GM18907 (cell line): ENCODE results near the gene SAMD3.
"Not testable (repeated sequence)": the region's sequence is repeated elsewhere in the genome, so short reads cannot be mapped to it uniquely, and the experiment has no call there.

ENCODE experiments used
- ATAC-seq: cut with Tn5 transposase; IDR thresholded peaks from one replicate; pipeline ENCODE4 v1.9.1; 2021; ENCODE audit warnings: mild to moderate bottlenecking, moderate library complexity; ENCODE audit not compliant: unreplicated experiment

Gene SAMD3, protein sequence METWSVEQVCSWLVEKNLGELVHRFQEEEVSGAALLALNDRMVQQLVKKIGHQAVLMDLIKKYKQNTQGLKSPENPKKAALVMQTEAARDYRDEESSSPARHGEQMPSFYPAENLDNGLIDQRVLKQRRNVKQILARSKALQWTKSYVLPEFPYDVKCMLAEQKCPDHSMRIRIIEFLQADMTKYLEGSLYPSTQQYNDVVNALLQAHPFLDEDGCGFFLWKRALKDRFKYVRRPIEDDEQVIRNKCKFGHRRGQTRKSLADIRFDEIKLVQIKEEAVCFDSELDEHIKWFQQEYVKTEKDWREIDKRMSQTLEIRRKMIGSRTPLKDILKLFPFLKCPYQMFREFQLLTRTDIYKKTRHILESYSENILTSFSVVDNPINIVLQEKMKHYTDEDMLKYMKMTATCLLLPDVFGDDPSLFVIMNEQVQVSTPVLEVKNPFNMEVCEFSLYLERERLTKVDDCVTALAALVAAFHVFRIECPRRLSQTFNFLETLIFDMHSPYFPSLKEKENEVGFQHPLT

DNA sequence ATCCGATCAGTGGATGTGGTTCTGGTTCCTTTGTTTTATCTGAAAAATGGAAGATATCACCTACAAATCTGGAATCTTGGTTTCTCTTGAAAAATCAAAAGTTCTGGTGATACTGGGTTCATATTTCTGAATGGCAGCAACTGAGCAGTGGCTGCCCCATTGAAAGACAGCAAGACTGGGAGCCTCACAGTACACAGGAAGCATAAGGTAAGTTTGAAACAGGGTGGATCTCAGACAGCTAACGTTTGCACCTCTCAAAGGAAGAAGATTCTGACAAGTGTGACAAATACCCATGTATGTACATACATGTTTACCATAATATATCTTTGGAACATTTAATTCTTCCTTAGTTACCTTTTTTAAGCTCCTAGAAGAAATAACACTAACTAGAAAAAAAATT lies at the start of gene SAMD3:
Gene SAMD3 (minus strand): TSS at position 177 of the 400 bp plus-strand sequence. CDS start 7,678 bp downstream, outside the sequence.
- ATAC-seq = no peak

DNA sequence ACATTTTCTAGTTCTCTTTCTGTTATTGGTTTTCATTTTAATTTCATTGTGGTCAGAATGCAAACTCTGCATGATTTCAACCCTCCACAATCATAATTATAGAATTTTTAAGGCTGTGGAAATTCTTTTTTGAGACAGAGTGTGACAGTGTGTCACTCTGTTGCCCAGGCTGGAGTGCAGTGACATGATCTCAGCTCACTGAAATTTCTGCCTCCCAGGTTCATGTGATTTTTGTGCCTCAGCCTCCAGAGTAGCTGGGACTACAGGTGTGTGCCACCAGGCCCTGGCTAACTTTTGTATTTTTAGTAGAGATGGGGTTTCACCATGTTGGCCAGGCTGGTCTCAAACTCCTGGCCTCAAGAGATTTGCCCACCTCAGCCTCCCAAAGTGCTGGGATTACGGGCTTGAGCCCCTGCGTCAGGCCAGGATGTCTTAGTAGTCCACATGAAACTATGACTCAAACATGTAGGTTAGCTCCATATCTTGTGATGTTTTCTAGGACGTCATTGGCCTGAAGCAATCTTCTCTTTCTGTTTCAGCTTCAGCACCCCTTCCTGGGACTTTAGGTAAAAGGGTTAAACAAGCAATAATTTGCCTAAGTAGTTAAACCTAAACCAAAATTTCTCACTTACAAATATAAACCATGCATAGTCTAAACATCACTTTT lies 47.4 kb upstream of the SAMD3 start:
- ATAC-seq = peak; percentile 89

DNA sequence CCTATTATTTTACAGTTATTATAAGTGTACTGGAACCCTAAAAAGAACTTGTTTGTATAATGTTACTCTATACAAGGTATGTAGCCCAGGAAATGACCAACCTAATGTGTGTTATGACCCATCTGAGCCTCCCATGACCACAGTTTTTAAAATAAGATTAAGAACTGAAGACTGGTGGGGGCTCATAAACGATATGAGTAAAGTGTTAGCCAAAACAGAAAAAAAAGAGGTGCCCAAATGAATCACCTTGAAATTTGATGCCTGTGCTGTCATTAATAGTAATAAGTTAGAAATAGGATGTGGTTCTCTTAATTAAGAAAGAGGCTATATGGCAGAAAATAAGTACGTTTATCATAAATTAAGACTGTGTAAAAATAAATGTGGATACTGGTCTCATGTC lies 42.8 kb upstream of the SAMD3 start:
- not testable (repeated sequence) for ATAC-seq

DNA sequence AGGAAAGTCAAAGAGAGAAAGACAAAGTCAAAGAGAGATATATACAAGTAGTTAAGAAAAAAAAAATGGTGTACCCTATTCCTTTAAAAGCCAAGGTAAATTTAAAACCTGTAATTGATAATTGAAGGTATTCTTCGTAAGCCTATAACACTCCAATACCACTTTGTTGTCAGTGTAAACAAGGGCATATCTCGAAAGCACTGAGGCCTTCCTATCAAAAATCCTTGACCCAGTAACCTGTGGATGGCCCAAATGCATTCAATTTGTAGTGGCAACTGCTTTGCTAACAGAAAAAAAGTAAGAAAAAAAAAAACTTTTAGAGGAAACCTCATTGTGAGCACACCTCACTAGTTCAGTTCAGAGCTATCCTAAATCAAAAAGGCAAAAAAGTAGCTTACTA lies 39.3 kb upstream of the SAMD3 start:
- no peak for ATAC-seq

DNA sequence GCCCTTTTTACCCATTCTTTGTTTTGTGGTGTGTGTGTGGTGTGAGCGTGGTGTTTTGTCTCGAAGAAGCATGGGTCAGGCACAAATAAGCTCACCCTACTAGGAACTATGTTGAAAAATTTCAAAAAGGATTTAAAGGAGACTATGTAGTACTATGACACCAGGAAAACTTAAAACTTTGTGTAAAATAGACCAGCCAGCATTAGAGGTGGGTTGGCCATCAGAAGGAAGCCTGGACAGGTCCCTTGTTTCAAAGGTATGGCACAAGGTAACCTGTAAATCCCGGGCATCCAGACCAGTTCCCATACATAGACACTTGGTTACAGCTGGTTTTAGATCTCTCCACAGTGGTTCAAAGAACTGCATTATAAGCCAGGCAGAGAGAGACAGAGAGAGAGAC lies 38.8 kb upstream of the SAMD3 start:
- ATAC-seq = not testable (repeated sequence)

DNA sequence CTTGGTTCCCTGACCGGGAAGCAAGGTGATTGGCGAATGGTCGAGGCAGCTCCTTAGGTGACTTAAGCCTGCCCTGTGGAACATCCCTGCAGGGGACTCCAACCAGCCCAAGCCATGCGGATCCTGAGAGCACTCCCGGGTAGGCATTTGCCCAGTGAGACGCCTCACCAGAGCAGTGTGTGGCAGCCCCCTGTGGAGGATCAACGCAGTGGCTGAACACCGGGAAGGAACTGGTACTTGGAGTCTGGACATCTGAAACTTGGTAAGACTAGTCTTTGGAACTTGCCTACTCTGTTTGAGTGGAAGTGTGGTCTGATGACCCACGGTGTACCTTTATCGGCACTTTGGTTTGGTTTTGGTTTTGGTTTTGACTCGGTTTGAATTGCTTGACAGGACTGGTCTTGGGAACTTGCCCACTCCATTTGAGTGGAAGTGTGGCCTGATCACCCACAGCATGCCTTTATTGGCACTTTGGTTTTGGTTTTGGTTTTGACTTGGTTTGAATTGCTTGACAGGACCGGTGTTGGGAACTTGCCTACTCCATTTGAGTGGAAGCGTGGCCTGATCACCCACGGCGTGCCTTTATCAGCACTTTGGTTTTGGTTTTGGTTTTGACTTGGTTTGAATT lies 38.0 kb upstream of the SAMD3 start:
- peak; percentile 55 for ATAC-seq

DNA sequence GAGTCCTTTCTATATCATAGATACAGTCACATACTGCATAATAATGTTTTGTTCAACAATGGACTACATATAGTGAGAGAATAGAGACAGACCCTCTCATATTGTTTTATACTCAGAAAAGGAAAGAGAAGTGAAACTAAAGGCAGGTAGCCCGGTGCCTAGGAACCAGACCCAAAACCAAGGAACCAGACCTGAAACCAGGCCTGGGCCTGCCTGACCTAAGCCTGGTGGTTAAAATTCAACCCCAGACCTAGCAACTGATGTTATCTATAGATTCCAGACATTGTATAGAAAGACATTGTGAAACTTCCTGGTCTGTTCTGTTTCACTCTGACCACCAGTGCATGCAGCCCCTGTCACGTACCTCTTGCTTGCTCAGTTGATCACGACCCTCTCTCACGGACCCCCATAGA lies 37.3 kb upstream of the SAMD3 start:
- peak; percentile 73 for ATAC-seq

DNA sequence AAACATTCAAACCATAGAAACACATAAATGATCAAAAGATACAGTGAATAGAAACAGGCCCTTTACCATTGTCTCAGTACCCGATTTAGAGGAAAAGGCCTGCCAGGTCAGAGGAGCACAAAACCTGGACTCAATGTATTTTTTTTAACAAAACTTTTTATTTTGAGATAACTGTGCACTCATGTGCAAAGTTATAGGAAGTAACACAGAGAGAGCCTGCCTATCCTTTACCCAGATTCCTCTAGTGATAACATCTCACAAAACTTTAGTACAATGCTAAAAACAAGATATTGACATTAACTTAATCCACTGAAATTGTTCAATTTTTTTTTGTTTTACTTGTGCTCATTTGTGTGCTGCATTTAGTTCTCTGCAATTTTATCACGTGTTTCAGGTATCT lies 36.8 kb upstream of the SAMD3 start:
- ATAC-seq = peak; percentile 39

DNA sequence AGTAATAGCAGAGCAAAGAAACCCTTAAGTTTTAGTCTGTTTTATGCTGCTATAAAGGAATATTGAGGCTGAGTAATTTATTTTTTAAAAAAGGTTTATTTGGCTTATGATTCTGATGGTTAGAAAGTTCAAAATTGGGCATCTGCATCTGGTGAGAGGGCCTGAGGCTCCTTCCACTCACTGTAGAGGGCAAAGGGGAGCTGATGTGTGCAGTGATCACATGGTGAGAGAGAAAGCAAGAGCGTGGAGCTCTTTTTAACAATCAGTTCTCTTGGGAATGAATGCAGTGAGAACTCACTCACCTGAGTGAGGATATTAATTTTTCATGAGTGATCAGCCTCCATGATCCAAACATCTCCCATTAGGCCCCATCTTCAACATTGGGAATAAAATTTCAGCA lies 36.4 kb upstream of the SAMD3 start:
- no peak for ATAC-seq

DNA sequence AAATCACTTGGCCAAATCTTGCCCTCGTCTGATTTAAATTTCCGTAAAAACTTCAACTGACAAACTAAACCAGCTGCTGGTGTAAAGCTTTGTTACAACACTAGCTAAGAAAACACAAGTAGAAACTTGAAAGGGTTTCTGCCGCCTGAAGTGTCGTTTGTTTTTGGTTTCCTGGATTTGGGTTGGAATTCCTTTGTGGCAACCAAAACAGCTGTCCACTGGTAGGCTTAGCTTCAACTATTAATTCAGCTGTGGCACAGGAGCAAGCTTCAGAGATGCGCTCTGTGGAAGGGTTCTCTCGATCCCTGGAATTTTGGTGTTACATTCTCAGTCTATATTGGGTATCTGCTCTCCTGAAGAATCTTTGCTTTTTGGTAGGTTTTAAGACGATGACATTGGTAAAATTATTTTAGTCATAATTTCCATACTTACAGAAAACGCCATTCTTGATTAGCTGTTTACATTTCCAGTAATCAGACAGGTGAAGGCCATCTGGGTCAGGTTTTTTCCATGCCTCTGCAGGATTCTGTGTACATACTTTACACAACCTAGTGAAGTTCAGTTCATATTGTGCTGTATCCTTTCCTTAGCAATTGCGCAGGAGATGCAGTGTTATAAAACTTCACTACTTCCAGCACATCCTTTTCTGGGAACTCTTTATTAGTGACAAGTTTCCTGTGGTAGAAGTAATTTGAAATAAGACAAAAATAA lies 29.9 kb upstream of the SAMD3 start:
- ATAC-seq = no peak

DNA sequence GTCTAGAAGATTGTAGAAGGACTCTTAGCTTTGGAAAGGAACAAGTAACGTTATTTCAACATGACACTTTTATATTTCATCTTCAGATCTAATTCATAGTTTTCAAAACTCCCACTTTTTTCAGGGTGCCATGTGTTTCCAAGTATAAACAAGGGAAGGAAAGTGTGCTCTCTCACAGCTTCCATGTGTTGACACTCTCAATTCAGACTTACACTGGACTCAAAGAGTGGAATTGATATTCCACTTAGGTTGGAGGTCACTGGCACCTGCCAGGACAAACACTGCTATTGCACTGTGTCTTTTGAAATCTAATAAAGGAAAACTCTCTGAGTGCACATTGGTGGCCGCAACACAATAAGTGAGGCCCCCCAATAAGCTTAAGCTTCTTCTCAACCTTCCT lies 22.5 kb upstream of the SAMD3 start:
- ATAC-seq = no peak

DNA sequence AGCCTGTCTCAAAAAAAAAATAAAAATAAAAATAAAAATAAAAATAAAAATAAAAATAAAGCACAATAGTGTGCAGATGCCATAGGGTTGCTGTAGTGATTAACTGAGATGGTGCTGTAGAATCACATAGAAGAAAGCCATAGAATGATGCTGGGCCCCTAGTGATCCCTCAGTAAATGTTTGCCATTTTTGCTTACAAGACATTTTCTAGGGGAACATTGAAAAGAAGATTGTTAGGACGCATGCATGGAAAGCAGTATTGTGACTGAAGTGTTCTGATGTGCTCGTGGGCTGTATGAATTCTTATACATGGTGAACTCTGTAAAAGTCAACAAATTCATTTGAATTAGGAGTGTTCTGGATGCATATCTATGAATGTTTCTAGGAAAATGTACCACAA lies 22.0 kb upstream of the SAMD3 start:
- ATAC-seq = no peak

DNA sequence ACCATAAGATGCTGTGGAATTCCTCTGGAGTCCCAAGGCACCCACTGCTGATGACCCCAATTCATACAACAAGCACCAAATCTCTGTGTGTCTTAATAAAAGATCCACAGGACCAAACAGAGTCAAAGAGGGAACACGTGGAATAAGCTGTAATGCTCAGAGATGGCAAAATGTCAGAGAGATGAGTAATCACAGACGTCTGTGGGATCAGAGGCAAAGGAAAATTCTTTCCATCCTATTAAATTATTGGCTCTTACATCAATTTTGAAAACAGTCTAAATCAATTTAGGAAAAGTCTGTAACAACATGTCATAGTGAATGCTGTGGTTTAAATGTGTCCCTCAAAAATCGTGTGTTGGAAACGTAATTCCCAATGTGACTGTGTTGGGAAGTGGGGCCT lies 17.5 kb upstream of the SAMD3 start:
- no peak for ATAC-seq

DNA sequence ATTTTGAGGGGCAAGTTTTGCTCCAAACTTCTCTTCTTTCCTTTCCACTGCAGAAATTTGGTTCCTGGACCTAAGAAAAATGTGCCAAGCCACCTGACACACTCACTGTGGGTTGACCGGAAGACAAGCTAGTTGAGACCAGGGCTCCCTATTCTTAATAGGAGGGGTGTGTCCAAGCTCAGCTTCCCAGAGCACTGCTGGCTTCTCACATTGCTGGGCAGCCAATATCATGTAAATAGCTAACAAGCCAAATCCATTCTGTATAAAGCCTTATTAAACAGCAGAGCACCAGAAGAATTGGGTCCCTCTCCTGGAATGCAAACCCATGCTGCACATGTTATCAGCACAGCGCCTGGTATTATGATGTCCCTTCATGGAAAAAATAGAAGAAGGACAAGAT lies 17.0 kb upstream of the SAMD3 start:
- no peak for ATAC-seq

DNA sequence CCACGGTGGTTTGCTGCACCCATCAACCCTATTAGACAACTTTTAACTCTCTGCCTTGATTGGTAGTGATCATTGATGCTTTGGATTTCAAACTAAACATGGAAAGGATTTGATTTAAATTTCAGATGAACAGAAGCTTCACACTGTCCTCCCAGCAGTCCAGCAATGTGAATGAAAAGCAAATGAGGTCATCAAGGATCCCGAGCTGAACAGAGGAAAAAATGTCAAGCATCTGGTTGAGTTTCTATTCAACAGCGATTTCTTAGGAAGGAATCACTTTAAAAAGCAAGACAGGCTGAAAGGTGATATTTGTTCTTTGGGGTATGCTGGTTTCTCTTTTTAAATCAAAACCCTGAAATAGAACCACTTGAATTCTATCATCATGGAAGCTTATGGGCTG lies 10.6 kb upstream of the SAMD3 start:
- ATAC-seq = no peak

DNA sequence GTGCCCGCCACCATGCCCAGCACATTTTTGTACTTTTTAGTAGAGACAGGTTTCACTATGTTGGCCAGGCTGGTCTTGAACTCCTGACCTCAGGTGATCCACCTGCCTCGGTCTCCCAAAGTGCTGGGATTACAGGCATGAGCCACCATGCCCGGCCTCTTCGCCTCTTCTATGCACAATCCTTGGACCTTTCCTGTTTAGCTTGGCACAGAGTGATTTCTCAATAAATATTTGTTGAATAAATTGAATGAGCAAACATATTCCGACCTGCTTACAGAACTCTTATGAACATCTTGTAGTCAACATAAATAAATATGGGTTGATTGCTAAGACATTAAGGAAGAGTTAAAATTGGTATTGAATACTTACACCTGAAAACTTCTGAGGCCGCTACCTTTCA lies 7.8 kb upstream of the SAMD3 start:
- ATAC-seq = not testable (repeated sequence)

DNA sequence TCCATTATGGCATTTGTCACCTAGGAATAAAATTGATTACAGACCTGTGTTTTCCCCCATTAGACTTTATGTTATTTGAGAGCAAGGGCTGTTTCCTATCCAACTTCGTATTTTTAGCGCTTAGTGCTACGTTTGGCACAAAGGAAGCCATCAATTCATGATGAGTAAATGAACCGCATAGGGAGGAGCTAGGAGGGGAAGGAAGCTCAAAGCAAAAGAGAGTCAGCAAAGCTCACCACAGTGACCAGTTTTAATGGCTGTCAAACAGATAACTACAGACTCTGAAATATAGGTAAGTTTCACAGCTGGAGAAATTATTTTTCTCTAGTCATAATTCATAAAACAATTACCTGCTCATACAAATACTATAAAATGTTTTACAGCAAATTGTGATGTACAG lies 6.9 kb upstream of the SAMD3 start:
- ATAC-seq = no peak

DNA sequence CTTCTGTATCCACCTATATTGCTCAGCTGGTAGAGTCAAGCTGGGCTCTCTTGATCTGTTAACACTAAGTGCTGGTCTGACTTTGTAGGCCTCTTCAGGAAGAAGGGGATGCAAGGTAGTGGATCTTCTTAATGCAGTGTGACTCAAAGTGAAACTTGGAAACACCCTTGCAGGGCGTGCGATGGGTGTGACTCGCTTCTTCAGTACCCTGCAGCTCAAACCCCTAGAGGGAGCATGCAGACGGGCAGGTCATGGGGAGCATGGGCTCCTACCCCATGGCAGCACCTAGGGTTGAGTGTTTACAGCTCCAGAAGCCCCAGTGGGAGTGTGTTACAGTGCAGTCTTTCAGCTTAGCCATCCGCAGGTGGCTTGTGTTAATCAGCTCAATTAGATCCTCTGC lies 757 bp upstream of the SAMD3 start:
- ATAC-seq = peak; percentile 98

DNA sequence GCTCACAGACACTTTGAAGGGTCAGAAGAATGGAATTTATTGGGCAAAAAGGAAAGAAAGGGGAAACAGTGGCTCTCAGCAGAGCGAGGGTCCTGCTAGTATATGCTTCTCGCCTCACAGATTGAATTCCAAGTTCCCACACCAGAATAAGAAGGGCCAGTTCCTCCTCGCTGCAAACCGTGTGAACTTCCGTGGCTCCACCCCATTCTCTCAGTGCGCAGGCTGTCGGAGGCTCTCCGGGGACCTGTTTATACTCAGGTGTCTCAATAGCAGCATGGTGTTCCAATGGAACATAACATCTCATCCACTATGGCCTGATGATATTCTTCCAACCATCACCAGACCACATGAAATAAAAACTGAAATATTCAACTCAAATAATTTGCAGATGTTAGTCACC lies 4.6 kb downstream of the SAMD3 start:
- ATAC-seq = no peak

DNA sequence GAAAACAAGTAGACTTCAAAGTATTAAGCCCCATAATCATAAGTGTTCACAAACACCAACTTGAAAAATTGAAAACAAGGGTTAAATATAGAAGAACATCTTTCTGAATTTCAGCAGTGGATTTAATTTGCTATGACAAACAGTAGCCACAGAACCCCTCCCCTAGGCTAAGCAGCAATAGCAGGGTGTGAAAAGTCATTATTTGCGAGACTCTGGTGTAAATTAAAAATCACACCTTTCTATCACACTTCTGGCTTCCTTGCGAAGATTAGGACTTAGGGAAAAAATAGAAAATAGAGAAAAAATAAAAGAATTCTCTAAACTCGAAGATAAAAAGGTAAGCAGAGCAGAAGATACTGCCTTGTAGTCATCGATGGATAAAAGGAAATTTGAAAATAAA lies 6.1 kb downstream of the SAMD3 start:
- ATAC-seq = no peak

DNA sequence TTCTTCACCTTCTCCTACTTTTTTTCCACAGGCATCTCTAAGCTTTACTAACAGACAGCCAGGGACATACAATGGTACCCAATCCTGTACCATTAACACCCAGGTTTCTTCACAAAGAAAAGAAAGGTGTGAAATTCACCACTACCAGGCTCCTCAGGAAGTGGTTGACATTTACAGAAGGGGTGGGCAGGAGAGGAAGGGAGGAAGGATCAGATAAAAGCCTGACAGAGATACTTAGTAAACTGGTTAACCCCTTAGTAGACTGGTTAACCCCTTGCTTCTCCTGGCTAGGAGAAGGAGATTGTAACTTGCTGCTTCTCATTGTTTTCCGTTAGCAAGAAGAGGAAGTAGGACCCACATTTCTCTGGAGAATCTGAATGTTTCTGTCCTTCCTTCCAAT lies 7.2 kb downstream of the SAMD3 start:
- ATAC-seq = no peak
